Measurements from ENCODE around the gene ATP8B2. TPM values are rescaled to one million over a fixed set of nuclear protein-coding genes. Genes with fewer than 3 reads are reported as not detected.

ATP8B2 gene, protein sequence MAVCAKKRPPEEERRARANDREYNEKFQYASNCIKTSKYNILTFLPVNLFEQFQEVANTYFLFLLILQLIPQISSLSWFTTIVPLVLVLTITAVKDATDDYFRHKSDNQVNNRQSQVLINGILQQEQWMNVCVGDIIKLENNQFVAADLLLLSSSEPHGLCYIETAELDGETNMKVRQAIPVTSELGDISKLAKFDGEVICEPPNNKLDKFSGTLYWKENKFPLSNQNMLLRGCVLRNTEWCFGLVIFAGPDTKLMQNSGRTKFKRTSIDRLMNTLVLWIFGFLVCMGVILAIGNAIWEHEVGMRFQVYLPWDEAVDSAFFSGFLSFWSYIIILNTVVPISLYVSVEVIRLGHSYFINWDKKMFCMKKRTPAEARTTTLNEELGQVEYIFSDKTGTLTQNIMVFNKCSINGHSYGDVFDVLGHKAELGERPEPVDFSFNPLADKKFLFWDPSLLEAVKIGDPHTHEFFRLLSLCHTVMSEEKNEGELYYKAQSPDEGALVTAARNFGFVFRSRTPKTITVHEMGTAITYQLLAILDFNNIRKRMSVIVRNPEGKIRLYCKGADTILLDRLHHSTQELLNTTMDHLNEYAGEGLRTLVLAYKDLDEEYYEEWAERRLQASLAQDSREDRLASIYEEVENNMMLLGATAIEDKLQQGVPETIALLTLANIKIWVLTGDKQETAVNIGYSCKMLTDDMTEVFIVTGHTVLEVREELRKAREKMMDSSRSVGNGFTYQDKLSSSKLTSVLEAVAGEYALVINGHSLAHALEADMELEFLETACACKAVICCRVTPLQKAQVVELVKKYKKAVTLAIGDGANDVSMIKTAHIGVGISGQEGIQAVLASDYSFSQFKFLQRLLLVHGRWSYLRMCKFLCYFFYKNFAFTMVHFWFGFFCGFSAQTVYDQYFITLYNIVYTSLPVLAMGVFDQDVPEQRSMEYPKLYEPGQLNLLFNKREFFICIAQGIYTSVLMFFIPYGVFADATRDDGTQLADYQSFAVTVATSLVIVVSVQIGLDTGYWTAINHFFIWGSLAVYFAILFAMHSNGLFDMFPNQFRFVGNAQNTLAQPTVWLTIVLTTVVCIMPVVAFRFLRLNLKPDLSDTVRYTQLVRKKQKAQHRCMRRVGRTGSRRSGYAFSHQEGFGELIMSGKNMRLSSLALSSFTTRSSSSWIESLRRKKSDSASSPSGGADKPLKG
- total RNA-seq, result 82.0 and 84.5 TPM in 2 replicates

DNA sequence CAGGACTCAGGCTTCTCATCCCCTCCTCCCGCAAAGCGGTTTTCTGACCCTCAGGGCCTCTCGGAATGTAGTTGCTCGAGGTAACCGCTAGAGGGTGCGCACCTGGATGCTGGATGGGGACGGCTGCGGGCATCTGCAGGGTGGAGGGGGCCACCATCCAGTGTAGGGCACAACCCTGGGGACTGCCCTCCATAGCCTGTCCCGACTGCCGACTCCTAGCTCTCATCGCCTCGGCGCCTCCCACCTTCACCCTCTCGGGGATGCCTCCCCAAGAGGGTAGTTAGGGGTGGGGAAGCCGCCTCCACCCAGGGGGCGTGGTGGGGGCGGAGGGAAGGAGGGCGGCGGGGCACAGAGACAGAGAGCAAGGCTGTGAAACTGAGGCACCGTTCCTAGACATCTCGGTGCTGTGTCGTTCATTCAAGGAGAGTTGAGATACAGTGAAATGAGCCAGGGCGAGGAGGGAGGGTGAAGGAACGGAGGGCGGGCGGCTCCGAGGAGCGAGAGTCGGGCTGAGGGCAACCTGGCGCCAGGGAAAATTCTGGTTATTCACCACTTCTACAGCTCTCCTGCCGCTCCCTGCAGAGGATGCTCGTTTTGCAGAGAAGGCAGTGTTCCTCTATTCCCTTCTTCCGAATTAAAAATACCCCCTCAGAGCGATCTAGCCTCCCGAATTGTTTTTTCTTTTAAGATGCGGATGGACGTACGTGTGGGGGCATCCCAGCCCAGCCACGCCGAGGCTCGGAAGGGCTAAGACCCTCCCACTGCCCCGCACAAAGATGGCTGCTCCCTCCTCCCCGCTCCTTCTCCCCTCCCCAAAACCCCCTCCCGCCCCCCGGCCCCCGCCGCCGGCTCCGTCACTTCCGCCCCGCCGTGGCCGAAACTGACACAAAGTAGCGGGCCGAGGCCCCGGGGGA is at the start of gene ATP8B2:
Gene ATP8B2 (plus strand): TSS at position 857 of the 914 bp plus-strand sequence. CDS start 2,617 bp downstream, outside the sequence.

GRCh38 chr1:154320882-154321608 is 4.3 kb upstream of the ATP8B2 start, which contains the start of gene AQP10:
Gene AQP10 (plus strand): TSS chr1:154321093. CDS start chr1:154321156, 63 bp downstream.

Small RNA genes lying within 50 kb of the gene (small RNA-seq; reads per million reads assigned to genes)
- gene RF00273, result not detected
- not detected for gene RNU6-121P
- gene RNU6-239P, result not detected
- gene RNU7-57P, result not detected

Other genes with a start within 250 kb of the ATP8B2 start
- under 0.01 and 0.10 TPM in 2 replicates for gene NUP210L, start 170.5 kb upstream of the ATP8B2 start, total RNA-seq
- 741 and 1,680 TPM in 2 replicates for gene TPM3, start 133.4 kb upstream of the ATP8B2 start, total RNA-seq
- not detected in 2 replicates for gene CFAP141, start 119.2 kb upstream of the ATP8B2 start, total RNA-seq
- gene UBAP2L, start 104.6 kb upstream of the ATP8B2 start, total RNA-seq, result 129 and 154 TPM in 2 replicates
- 116 and 120 TPM in 2 replicates for gene HAX1, start 52.9 kb upstream of the ATP8B2 start, total RNA-seq
- 0.65 TPM in 1 of 2 replicates, not detected in the other for gene AQP10, start 4.4 kb upstream of the ATP8B2 start, total RNA-seq
- 6.9 and 8.5 TPM in 2 replicates for gene IL6R, start 79.8 kb downstream of the ATP8B2 start, total RNA-seq
- 2.9 and 4.8 TPM in 2 replicates for gene TDRD10, start 176.7 kb downstream of the ATP8B2 start, total RNA-seq
- gene SHE, start 176.9 kb downstream of the ATP8B2 start, total RNA-seq, result 66.0 and 81.9 TPM in 2 replicates
- 45.5 and 47.0 TPM in 2 replicates for gene UBE2Q1, start 233.1 kb downstream of the ATP8B2 start, total RNA-seq
- gene CHRNB2, start 242.3 kb downstream of the ATP8B2 start, total RNA-seq, result under 0.01 TPM in 1 of 2 replicates, not detected in the other

All from vein endothelial cell (primary cell).